Neutrophil (primary cell): ENCODE results near the gene UBP1.
"Not testable (repeated sequence)": the region's sequence is repeated elsewhere in the genome, so short reads cannot be mapped to it uniquely, and the experiment has no call there.

ENCODE experiments used
- H3K27ac ChIP-seq: fragments of 200-600 bp; sonication (generic); 2 replicates; pipeline ENCODE4 v1.5.1; 2016; ENCODE audit warnings: mild to moderate bottlenecking, moderate library complexity
- H3K27me3 ChIP-seq: fragments of 200-600 bp; sonication (generic); 2 replicates; pipeline ENCODE4 v1.6.0; 2016; ENCODE audit warnings: mild to moderate bottlenecking
- H3K36me3 ChIP-seq: fragments of 200-600 bp; sonication (generic); 2 replicates; pipeline ENCODE4 v1.5.1; 2017
- H3K4me1 ChIP-seq, 2 experiments: fragments of 200-600 bp in 1 of 2; sonication (generic) in 1 of 2; 1 replicate in 1 of 2; 2 replicates in 1 of 2; pipeline versions ENCODE4 v1.5.1 to v1.6.1; 2013 to 2016; ENCODE audit warnings: low read depth in 1 of 2, low read length in 1 of 2, mild to moderate bottlenecking in 1 of 2, moderate library complexity in 1 of 2; ENCODE audit not compliant: control insufficient read depth in 1 of 2, insufficient read depth in 1 of 2
- H3K4me3 ChIP-seq, 2 experiments: fragments of 200-600 bp in 1 of 2; sonication (generic) in 1 of 2; 1 replicate in 1 of 2; 2 replicates in 1 of 2; pipeline ENCODE4 v1.5.1; 2013 to 2016; ENCODE audit warnings: low read depth in 1 of 2, low read length in 1 of 2, mild to moderate bottlenecking in 1 of 2, moderate library complexity in 1 of 2
- H3K9me3 ChIP-seq: fragments of 200-600 bp; sonication (generic); 2 replicates; pipeline ENCODE4 v1.5.1; 2016
- CTCF ChIP-seq: fragments of 200-600 bp; sonication (generic); IDR thresholded peaks from 2 replicates; pipeline ENCODE4 v1.5.1; 2016; ENCODE audit warnings: antibody characterized with exemption

UBP1 gene

GRCh38 chr3:33453331-33453761, 13.1 kb upstream of the UBP1 start:
- Histone ChIP-seq H3K4me1 (no peaks in the 10 kb centered on the region), H3K4me3 (no peak overlapping the region), H3K36me3 (no peaks in the 10 kb centered on the region), H3K9me3 (peaks cover 4% of the 10 kb centered on the region), H3K27me3 (no peaks in the 10 kb centered on the region), H3K27ac (no peak overlapping the region)
- no peak for TF ChIP-seq CTCF

- H3K27ac ChIP-seq, H3K9me3 ChIP-seq, H3K36me3 ChIP-seq, H3K27me3 ChIP-seq, H3K4me3 ChIP-seq, H3K4me1 ChIP-seq: not testable (repeated sequence)
Observed at GRCh38 chr3:33451994-33452393, 11.8 kb upstream of the UBP1 start.

GRCh38 chr3:33447958-33448357, 7.8 kb upstream of the UBP1 start:
- Histone ChIP-seq H3K4me1 (peaks cover 0 to 9% of the 10 kb centered on the region in 2 experiments), H3K4me3 (no peak overlapping the region), H3K27me3 (peaks cover 7% of the 10 kb centered on the region), H3K27ac (no peak overlapping the region), H3K36me3 (no peaks in the 10 kb centered on the region), H3K9me3 (no peaks in the 10 kb centered on the region)
- TF ChIP-seq CTCF = no peak

GRCh38 chr3:33447256-33447625, 7.0 kb upstream of the UBP1 start:
- not testable (repeated sequence) for H3K27ac ChIP-seq, H3K4me1 ChIP-seq, H3K27me3 ChIP-seq, H3K4me3 ChIP-seq, H3K9me3 ChIP-seq, H3K36me3 ChIP-seq

GRCh38 chr3:33442190-33442589, 2.0 kb upstream of the UBP1 start:
- no peak for TF ChIP-seq CTCF
- H3K27ac ChIP-seq = peak overlapping the region; percentile 90
- peaks cover 7% of the 10 kb centered on the region for H3K27me3 ChIP-seq
- H3K4me3 ChIP-seq = no peak overlapping the region
- H3K4me1 ChIP-seq = peaks cover 31 to 41% of the 10 kb centered on the region in 2 experiments
- no peaks in the 10 kb centered on the region for H3K36me3 ChIP-seq
- H3K9me3 ChIP-seq = no peaks in the 10 kb centered on the region

GRCh38 chr3:33441225-33441976, 1.2 kb upstream of the UBP1 start:
- no peaks in the 10 kb centered on the region for H3K36me3 ChIP-seq
- H3K9me3 ChIP-seq = no peaks in the 10 kb centered on the region
- peak overlapping the region; percentile 81 to 100 for H3K4me3 ChIP-seq
- H3K27ac ChIP-seq = peak overlapping the region; percentile 90
- no peaks in the 10 kb centered on the region for H3K27me3 ChIP-seq
- no peak for TF ChIP-seq CTCF
- peaks cover 33 to 35% of the 10 kb centered on the region in 2 experiments for H3K4me1 ChIP-seq
